HG02884 (cell line): ENCODE data around the gene DLG2.

Source experiments
- ATAC-seq: cut with Tn5 transposase; IDR thresholded peaks from one replicate; pipeline ENCODE4 v1.9.1; 2021; ENCODE audit warnings: mild to moderate bottlenecking, moderate library complexity; ENCODE audit not compliant: unreplicated experiment

Gene DLG2

DNA sequence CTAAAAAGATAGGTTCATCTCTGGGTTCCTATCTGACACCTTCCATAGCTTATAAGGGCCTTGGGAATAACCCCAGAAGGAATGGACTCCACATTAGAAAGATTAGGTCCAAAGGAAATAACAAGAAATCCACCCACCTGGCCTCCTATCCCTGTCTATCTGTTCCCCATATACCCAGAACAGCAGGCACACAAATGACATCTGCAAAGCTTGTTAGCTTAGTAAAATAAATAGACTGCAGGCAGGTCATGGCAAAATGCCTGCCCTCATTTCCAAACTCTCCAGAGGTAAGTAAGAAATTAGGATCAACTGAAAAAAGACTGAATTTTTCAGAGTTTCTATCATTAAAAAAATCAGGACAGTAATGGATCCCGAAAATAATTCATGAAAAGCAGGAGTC lies 489.5 kb downstream of the DLG2 start:
- ATAC-seq: no peak

DNA sequence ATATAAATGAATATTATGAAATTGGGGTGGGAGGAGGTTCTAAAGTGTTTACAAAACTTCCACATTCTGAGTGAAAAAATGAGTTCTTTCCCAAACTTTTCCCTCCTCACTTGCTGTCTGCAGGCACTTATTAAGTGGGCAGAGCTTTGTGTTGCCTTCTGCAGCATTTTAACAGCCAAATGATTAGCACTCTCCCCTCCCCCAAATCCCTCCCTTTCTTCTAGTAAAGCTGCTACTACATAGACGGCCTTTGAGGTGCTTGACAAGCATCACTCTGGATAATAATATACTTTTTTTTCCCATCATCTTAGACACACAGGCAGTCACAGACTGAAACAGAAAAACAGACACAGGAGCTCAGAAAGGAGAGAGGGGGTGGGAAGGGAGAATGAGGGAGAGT lies 493.5 kb downstream of the DLG2 start:
- no peak for ATAC-seq

DNA sequence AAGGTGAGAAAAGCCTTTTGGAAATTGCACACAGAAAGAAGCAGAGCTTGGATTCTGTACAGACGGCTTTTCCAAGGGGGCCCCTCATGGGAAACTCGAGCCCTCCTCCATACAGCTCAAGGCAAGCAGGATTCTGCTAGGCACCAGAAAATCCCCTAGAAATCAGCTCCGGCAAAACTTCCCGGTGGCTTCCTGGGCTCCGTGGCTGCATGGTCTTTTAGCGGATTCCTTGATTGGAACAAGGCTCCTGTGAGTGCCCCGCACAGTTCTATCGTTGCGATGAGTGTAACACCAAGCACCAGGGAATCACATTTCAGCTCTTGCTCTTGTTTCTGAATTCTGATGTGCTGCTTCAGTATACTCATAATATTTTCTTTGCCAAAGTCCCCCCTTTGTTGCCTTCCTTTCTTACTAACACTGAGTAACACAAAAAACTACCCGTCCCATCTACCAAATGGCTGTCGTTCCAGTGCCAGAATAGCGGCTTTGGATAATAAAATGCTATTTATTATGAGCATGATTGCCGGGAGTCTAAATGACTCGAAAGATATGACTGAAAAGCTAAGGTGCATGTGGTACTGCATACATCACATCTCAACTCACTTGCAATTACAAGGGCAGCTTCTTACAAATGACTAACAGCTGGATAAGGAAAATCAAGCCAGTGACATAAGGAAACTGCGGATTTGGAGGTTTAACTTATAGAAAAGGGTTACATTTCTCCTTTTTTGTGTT lies 494.1 kb downstream of the DLG2 start:
- ATAC-seq: no peak

DNA sequence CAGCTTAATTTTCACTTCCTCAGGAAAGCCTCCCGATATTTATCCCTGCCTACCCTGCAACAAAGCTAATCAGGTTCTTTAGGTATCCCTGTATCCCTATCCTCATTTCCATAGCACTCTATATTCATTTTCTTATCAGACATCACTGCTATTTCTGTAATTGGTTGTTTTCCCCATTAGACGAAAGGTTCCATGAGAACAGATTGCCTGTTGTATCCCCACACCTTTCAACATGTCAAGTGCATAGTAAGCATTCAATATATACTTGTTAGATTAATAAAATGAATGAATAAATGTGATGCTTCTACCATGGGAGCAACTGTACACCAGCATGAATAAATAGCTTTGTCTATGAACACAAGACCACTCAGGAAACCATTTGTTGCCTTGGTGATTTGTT lies 499.8 kb downstream of the DLG2 start:
- no peak for ATAC-seq

DNA sequence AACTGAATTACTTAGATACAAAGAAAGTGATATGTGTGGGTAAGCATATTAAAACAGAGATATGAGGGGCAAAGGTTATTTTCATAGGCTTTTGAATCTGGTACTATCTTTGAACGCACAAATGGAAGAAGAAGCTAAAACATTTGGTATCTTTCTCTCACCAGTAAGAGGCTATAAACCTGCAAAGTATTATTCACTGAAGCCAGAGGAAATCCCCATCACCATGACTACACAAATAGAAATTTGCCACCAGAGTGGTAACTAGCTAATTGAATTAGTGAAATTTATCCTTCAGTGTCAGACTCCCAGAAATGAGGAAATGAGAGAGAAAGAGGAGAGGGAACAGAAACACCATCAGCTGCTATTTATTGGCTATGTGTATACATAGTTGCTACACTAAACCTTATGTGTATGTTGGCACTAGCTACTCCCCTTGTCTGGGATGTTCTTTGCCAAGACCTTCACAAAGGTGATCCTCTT lies 503.4 kb downstream of the DLG2 start:
- peak; percentile 89 for ATAC-seq

DNA sequence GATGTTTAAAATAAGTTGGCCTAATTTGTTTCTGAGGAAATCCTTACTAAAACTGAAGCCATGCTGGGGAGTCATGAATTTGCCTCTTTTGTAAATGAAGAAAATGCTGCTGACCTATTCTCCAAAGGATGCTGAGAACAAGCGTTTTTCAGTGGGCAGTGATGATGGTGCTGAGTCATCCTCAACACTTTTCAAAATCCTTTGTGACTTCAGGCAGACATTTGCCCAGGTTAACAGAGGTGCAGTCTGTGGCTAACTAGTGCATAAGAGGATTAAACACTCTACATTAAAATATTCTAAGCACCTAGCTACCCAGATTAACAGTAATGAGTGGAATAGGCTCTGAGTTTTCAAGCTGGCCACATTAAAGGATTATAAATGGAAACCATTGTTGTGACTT lies 509.0 kb downstream of the DLG2 start:
- no peak for ATAC-seq

DNA sequence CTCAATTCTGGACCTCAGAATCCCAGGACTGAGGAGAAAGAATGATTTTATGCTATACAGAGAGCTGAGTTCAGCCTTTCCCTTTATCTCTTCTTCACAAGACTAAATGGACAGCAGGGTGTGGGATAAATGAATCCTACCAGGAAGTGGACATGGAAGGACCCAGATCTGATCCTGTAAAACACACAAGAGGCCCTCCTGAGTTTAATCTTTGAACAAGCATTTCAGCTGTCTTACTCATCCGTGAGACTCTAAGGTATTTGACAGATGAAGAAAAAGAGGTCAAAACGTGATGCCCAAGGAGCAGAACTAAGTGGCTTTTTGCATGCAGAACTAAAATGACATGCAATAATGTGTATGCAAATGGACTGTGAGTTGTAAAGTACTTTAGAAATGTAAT lies 511.3 kb downstream of the DLG2 start:
- ATAC-seq: no peak

DNA sequence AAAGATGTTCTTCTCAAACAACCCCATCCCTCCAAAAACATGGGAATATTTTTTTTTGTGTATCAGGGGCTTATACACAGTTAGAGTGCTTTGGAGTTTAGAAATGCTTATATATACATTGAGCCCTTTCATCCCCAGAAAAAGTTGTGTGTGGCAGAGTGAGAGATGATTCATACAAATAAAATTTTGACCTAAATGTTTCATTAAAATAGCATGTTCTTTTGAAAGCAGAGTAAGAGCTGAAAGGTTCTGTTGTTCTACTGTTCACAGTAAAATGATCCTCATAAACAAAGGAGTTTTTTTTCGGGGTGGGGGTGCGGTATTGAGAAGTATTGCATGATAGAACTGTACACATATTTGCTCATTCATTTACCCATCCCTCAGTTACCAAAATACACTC lies 512.4 kb downstream of the DLG2 start:
- ATAC-seq: no peak

DNA sequence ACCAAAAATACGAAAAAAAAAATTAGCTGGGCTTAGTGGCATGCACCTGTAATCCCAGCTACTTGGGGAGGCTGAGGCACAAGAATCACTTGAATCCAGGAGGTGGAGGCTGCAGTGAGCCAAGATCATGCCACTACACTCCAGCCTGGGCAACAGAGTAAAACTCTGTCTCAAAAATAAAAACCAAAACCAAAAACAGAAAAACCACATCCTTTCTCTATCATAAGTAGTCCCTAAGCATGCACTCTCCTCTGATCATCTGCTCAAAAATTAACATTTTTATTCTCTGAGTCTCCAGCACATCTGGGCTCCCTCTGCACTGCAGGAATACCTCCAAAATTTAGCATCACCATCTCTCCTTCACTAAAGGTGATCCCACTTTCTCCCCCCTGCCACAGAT lies 516.9 kb downstream of the DLG2 start:
- peak; percentile 87 for ATAC-seq

DNA sequence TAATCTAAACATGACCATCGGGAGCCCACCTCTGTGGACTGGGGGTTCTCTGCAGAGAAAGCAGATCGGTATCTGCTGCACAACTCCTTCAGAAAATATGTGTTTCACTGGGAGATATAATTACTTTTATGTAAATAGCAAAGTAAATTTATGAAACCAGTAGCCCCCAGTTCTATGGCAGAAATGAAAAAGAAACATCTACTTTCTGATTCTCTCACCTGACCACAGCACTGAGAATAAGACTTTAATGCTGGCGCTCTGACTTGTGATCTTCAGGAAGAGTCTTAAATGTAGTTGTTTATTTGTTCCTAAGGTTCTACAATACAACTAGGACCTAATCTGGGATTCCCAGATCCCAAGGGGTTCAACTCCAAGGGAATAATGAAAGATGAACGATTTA lies 518.0 kb downstream of the DLG2 start:
- peak; percentile 74 for ATAC-seq

DNA sequence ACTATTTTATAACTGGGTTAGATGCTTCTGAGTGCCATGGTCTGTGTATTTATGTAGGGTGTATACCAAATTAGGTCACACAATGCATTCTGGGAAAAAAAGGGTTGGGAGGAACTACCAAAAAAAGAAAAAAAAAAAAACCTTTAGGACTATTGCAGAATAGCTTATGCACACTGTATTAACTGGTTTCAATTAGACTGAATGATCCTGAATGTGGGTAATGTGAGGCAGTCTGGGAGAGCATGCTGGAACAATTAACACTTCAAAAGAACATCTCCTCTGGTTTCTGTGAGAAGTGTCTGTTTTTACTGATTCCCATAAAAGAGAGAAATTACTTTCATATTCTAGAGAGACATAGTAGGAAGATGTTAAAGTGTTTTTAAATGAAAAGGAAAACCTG lies 521.3 kb downstream of the DLG2 start:
- no peak for ATAC-seq

DNA sequence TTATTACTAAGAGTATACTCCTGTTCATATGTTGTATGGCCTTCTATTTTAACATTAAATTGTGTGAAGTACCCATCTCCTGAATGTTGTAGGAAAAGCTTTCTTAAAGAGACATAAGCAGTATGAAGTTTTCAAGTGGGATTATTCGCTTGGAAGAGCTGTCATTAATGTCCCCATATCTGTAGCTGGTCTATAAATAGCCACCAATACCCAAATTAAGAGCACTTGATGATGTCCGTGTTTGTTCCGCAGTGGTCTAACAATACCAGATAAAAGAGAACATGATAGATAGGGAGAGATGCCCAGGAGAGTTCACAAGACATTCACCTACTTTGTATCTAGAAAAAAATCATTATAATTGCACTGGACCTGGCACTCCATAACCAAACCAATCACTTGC lies 527.6 kb downstream of the DLG2 start:
- no peak for ATAC-seq

DNA sequence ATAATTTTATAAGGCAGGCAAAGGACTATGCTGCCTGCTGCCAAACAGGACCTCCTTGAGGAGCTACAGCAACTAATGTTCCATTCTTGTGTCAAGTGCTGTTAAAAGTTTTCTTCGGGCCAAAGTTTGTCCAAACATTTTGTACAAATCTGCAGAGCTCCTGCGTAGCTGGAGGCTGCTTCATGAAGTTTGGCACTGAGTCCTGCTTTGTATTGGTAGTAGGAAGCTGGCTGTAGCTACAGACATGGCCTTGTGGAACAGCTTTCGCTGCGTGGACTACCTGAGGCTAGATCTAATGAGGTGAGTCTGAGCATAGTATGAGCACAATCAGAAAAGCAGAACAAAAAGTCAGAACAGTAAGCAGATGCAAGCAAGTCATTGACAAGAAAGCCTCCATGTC lies 528.1 kb downstream of the DLG2 start:
- ATAC-seq: no peak

DNA sequence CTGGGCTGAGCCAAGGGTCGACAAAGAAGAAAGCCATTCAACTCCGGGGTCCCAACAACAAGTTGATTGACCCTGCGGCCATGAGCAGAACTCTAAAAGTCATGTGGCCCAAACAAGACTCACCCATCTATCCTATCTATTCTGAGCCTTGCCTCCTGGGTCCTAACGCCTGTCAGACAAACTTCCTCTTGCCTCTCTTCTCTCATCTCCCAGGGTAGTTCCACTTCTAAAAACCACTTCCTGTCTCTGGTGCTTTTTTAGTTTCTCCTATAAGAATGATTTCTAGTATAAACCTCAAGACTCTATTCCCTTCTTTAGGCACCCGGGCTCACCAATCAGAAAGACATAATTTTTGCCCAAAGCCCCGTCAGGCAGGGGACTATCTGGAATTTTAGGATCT lies 530.2 kb downstream of the DLG2 start:
- ATAC-seq: no peak

DNA sequence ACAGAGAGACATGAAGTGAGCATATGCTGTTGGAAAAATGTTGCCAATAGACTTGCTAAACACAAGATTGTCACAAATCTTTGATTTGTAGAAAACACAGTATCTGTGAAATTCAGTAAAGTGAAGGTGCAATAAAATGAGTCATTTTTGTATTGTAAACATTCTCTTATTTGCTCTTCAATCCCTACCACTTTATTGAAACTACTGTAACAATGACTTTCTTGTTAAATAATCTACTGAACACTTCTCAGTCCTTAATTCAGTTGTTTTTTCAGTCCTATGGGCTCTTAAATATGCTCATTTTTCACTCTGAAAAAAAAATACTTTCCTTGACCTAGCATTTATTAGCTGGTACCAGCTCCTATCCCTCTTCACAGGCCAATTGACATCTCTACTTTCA lies 531.9 kb downstream of the DLG2 start:
- no peak for ATAC-seq

DNA sequence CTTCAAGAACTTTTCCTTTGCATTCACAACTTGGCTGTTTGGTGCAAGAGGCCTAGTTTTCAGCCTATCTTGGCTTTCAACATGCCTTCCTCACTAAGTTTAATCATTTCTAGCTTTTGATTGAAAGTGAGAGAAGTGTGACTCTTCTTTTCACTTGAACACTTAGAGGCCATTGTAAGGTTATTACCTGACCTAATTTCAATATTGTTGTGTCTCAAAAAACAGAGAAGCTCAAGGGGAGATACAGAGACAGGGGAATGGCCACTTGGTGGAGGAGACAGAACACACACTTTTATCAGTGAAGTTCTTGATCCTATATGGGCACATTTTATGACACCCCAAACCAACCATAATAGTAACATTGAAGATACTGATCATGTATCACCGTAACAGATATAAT lies 532.3 kb downstream of the DLG2 start:
- ATAC-seq: no peak

DNA sequence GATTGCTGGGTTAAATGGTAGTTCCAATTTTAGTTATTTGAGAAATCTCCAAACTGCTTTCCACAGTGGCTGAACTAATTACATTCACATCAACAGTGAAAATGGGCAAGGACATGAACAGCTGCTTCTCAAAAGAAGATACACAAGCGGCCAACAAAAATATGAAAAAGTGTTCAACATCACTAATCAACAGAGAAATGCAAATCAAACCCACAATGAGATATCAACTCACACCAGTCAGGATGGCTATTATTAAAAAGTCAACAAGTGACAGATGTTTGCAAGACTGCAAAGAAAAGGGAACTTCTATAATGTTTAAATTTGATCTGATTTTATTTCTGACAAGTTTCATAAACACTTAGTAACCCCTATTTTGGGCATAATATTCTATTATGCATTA lies 537.5 kb downstream of the DLG2 start:
- ATAC-seq: no peak

DNA sequence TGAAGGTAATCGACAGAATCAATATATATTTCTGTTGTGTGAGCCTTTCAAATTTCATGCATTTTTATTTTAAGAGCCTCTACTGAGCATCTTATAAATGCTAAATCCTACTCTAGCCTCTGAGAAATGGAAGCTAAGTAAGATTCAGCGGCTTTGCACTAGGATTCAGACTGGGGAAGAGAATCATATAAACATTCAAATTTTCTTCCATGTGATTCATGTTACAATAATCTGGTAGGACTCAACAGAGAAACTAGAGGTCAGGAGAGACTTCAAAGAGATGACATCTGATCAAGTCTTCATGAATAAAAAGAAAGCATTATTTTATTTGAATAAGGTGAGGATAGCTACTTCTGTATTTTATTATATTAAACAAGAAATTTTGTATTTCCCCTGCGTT lies 538.9 kb downstream of the DLG2 start:
- ATAC-seq: no peak

DNA sequence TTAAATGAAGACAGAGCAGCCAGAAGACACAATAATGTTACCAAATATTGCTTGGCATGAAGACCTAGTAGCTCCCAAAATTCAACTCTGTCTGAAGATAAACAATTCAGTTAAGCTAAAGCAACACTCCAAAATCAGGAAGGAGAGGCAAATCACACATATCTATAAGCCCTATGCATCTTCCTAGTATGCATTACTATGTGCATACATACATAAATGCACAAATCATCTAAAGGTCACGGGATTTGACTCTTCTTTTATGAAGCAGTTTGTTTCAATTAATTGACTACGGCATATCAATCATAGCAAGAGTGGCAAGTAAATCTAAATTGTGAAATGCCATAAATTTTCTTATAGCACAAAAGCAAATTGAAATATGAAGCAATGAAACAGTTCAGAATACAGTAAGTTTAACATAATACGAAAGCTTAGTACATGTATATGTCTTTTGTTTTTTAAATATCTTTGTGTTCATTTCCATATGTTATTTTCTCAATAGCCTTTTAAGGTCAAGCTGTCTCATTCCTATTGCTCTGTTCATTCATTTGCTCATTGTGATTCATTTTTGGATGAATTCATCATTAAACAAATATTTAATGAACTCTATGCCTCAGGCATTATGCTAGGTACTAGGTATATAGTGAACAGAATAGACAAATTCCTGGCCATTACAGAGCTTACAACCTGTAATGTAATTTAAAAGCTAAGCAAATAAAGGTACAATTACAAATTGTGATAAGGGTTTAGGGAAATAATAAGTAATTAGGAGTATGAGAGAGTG lies 540.5 kb downstream of the DLG2 start:
- no peak for ATAC-seq

DNA sequence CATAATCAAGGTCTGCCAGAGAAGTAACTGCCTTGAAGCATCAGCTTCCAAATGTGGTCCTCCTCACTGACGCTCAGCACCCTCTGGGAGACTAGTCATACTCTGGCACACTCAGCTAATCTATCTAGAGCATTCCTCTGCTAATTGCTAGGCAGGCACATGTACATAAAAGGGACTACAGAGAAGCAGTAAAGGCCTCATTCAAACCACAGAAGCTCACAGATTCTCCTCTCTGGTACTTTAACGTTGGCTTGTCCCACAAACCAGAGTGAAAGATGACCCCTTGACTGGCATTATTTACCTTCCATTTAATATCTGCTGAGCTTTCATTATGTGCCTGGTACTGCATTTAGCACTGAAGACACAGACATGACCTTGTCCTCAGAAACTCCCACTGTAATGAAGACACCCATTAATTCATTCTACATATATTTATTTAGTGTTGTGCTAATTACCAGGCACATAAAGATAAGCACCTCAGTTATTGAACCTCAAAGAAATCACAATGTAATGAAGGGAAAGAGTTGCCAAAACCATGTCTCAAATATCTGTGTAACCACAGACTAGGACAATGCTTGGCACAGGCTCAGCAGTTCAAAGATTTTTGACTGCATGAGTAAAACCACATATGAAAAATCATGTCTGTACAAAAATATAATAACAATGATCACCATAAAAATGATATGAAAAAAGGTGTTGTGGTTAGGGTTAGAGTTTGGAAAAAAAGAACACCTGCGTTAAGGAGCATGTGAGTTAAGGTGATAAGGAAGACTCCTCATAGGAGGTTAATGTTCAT lies 550.4 kb downstream of the DLG2 start:
- ATAC-seq: no peak

DNA sequence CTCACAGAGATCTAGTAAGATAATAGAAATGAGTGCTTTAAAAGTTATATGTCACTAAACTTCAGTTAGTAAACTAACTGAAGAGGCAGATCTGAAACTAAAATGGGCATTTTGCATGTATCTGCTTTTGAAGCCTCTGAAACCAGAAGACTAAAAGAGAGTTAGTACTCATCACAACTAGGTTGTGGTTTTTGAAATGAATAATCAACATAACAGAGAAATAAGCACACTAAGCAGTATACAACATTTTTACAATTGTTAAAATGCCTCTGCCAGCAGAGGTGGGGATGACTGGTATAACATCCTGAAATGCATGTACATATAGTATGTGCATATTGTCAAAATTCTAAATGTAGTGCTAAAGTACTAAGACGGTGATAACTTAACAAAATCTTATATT lies 564.5 kb downstream of the DLG2 start:
- ATAC-seq: peak; percentile 100

DNA sequence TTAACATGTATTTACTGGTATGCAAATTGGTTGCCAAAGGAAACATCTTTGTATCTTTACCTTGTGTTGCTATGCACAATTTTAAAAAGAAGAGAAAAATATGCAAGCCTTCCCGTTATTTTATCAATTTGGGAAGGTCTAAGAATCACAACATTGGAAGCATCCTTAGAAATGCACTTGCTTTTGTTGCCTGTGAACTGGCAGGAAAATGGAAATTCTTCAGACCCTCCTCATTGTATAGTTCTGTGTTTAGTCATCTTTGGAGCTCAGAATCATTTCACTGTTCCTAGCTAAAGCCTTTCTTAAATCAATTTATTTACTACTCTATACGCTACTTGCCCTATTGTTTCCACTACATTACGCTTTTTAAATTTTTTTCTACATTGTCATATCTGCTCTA lies 574.5 kb downstream of the DLG2 start:
- no peak for ATAC-seq
